Measurements from ENCODE around the gene EPB41L5. TPM values are rescaled to one million over a fixed set of nuclear protein-coding genes. Genes with fewer than 3 reads are reported as not detected.
"Not testable (repeated sequence)": the region's sequence is repeated elsewhere in the genome, so short reads cannot be mapped to it uniquely, and the experiment has no call there.

The EPB41L5 gene
- total RNA-seq, 1 experiment from 2014 or later: 19.0 TPM

DNA sequence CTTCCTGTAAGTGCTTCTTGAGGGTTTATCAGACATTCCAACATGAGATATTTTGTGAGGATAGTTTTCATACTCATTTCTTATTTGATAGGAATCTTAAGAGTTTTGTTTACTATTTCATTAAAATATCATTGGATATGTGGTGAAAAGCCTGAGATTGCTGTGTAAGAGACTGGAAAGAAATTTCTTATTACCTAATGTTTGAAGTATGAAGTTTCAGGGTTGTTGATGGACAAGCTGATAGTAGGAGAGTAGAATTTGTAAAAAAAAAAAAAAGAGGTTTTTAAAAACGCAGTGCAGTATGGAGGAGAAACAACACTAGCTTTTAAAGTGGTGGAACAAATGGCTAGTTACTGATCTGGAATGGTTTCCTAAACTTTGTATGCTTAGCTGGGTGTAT, 7.7 kb downstream of the EPB41L5 start:
- H3K4me1 Mint-ChIP-seq (ENCODE audit: insufficient read depth, unreplicated experiment): peaks cover 16% of the 10 kb centered on the region
- ChIA-PET POLR2A (interaction anchor here (0.5 to 2.2 kb wide), 3 partner anchors 8 to 311 kb away, joined by 3 to 6 read pairs (median 3); partner anchors contain the start of gene EPB41L5), CTCF (interaction anchor here (0.6 kb wide), 1 partner anchor 251 kb away, joined by 5 read pairs; no protein-coding TSS in a partner anchor)
- TF ChIP-seq, protein P1, sequence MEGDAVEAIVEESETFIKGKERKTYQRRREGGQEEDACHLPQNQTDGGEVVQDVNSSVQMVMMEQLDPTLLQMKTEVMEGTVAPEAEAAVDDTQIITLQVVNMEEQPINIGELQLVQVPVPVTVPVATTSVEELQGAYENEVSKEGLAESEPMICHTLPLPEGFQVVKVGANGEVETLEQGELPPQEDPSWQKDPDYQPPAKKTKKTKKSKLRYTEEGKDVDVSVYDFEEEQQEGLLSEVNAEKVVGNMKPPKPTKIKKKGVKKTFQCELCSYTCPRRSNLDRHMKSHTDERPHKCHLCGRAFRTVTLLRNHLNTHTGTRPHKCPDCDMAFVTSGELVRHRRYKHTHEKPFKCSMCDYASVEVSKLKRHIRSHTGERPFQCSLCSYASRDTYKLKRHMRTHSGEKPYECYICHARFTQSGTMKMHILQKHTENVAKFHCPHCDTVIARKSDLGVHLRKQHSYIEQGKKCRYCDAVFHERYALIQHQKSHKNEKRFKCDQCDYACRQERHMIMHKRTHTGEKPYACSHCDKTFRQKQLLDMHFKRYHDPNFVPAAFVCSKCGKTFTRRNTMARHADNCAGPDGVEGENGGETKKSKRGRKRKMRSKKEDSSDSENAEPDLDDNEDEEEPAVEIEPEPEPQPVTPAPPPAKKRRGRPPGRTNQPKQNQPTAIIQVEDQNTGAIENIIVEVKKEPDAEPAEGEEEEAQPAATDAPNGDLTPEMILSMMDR (IDR thresholded peaks at IDR 0.05; ENCODE audit: unreplicated experiment): no peak
- H3K36me3 Mint-ChIP-seq (ENCODE audit: insufficient read depth, unreplicated experiment): peaks cover 10% of the 10 kb centered on the region
- no TSS peak for BruUV-seq (replicated peaks)
- H3K9me3 Mint-ChIP-seq (ENCODE audit: unreplicated experiment): no peaks in the 10 kb centered on the region
- DNase-seq (ENCODE audit: unreplicated experiment): no peak
- H3K4me3 Mint-ChIP-seq (ENCODE audit: unreplicated experiment): no peak overlapping the region
- intact Hi-C loops (cut with micrococcal nuclease): no loop called here
- no peaks in the 10 kb centered on the region for H3K27me3 Mint-ChIP-seq (ENCODE audit: insufficient read depth, unreplicated experiment)
- H3K27ac Mint-ChIP-seq (ENCODE audit: low read depth, unreplicated experiment): no peak overlapping the region

DNA sequence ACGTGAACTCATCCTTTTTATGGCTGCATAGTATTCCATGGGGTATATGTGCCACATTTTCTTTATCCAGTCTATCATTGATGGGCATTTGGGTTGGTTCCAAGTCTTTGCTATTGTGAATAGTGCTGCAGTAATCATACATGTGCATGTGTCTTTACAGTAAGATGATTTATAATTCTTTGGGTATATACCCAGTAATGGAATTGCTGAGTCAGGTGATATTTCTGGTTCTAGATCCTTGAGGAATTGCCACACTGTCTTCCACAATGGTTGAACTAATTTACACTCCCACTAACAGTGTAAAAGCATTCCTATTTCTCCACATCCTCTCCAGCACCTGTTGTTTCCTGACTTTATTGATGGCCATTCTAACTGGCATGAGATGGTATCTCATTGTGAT, 9.6 kb downstream of the EPB41L5 start:
- intact Hi-C loops (cut with micrococcal nuclease); H3K4me3 Mint-ChIP-seq (ENCODE audit: unreplicated experiment); H3K4me1 Mint-ChIP-seq (ENCODE audit: insufficient read depth, unreplicated experiment); DNase-seq (ENCODE audit: unreplicated experiment); H3K27me3 Mint-ChIP-seq (ENCODE audit: insufficient read depth, unreplicated experiment); BruUV-seq (replicated peaks); H3K27ac Mint-ChIP-seq (ENCODE audit: low read depth, unreplicated experiment); H3K9me3 Mint-ChIP-seq (ENCODE audit: unreplicated experiment): not testable (repeated sequence)
- POLR2A ChIA-PET: interaction anchor here (2.2 kb wide), 1 partner anchor 10 kb away, joined by 6 read pairs; the partner anchor contains the start of gene EPB41L5
- peaks cover 11% of the 10 kb centered on the region for H3K36me3 Mint-ChIP-seq (ENCODE audit: insufficient read depth, unreplicated experiment)
- CTCF ChIA-PET: interaction anchor here (1.1 kb wide), 1 partner anchor 1057 kb away, joined by 3 read pairs; no protein-coding TSS in a partner anchor

DNA sequence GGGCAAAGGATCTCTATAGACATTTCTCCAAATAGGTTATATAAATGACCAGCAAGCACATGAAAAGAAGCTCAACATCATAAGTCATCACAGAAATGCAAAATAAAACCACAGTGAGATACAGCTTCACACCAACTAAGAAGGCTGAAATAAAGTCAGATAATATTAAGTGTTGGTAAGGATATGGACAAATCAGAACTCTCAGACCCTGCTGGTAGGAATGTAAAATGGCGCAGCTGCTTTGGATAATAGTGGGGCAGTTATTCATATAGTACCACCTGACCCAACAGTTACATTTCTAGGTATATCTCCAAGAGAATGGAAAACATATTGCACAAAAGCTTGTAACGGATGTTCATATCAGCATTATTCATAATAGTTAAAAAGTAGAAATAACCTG, 14.0 kb downstream of the EPB41L5 start:
- intact Hi-C loops (cut with micrococcal nuclease): no loop called here
- no peaks in the 10 kb centered on the region for H3K27me3 Mint-ChIP-seq (ENCODE audit: insufficient read depth, unreplicated experiment)
- peaks cover 7% of the 10 kb centered on the region for H3K36me3 Mint-ChIP-seq (ENCODE audit: insufficient read depth, unreplicated experiment)
- ChIA-PET CTCF (no interaction called here), POLR2A (no interaction called here)
- no TSS peak for BruUV-seq (replicated peaks)
- no peaks in the 10 kb centered on the region for H3K4me1 Mint-ChIP-seq (ENCODE audit: insufficient read depth, unreplicated experiment)
- no peak overlapping the region for H3K27ac Mint-ChIP-seq (ENCODE audit: low read depth, unreplicated experiment)
- no peak overlapping the region for H3K4me3 Mint-ChIP-seq (ENCODE audit: unreplicated experiment)
- no peaks in the 10 kb centered on the region for H3K9me3 Mint-ChIP-seq (ENCODE audit: unreplicated experiment)
- TF ChIP-seq, protein P1 (IDR thresholded peaks at IDR 0.05; ENCODE audit: unreplicated experiment): no peak
- DNase-seq (ENCODE audit: unreplicated experiment): no peak

DNA sequence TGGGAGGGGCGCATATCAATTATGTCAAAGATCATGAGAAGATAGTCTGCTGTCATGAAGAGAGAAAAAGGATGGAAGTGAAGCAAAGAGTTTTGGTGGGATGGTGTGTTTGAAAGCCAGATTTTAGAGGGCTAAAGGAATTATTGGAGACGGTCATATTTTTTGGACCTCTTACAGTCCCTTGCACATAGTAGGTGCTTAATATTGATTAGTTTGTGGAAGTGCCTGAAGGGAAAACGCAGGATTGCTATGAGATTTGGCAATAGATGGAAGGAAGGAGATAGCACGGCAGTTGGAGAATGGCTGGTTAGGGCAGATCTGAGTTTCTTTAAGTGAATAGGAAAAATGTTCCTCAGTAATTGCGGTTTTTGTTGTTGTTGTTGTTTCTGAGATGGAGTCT, 15.9 kb downstream of the EPB41L5 start:
- Mint-ChIP-seq H3K9me3 (ENCODE audit: unreplicated experiment) (no peaks in the 10 kb centered on the region), H3K27ac (ENCODE audit: low read depth, unreplicated experiment) (no peak overlapping the region), H3K36me3 (ENCODE audit: insufficient read depth, unreplicated experiment) (peaks cover 7% of the 10 kb centered on the region), H3K27me3 (ENCODE audit: insufficient read depth, unreplicated experiment) (no peaks in the 10 kb centered on the region), H3K4me3 (ENCODE audit: unreplicated experiment) (no peak overlapping the region), H3K4me1 (ENCODE audit: insufficient read depth, unreplicated experiment) (no peaks in the 10 kb centered on the region)
- POLR2A ChIA-PET: no interaction called here
- no peak for DNase-seq (ENCODE audit: unreplicated experiment)
- CTCF ChIA-PET: no interaction called here
- intact Hi-C loops (cut with micrococcal nuclease): no loop called here
- TF ChIP-seq, protein P1 (IDR thresholded peaks at IDR 0.05; ENCODE audit: unreplicated experiment): no peak
- BruUV-seq (replicated peaks): no TSS peak

Data from MCF 10A (cell line).